ENCODE data around the gene PCDHGC4.

PCDHGC4 gene

GRCh38 chr5:141479776-141480175 lies 5.1 kb upstream of the PCDHGC4 start:
- TF ChIP-seq PATZ1 (CRISPR knock-in tag; IDR thresholded peaks at IDR 0.05; ENCODE audit: borderline replicate concordance) (no peak), BACH2 (CRISPR knock-in tag; IDR thresholded peaks at IDR 0.05; ENCODE audit: borderline replicate concordance) (no peak), CREB5 (CRISPR knock-in tag; IDR thresholded peaks at IDR 0.05; ENCODE audit: low read depth) (no peak), SNAI2 (CRISPR knock-in tag; IDR thresholded peaks at IDR 0.05) (no peak), CSRNP3 (CRISPR knock-in tag; IDR thresholded peaks at IDR 0.05) (no peak), PPARA (CRISPR knock-in tag; IDR thresholded peaks at IDR 0.05; ENCODE audit: borderline replicate concordance) (no peak), TCF4 (CRISPR knock-in tag; IDR thresholded peaks at IDR 0.05; ENCODE audit: borderline replicate concordance) (no peak), ISL1 (CRISPR knock-in tag; IDR thresholded peaks at IDR 0.05) (no peak), ESRRG (CRISPR knock-in tag; IDR thresholded peaks at IDR 0.05) (no peak), ZNF70 (CRISPR knock-in tag; IDR thresholded peaks at IDR 0.05) (no peak), TOX (CRISPR knock-in tag; IDR thresholded peaks at IDR 0.05; ENCODE audit: borderline replicate concordance) (no peak)

GRCh38 chr5:141483902-141484301 lies 928 bp upstream of the PCDHGC4 start:
- no peak for TF ChIP-seq OSR1 (CRISPR knock-in tag; IDR thresholded peaks at IDR 0.05)
- TF ChIP-seq GLIS3 (CRISPR knock-in tag; IDR thresholded peaks at IDR 0.05) = no peak
- no peak for TF ChIP-seq CREB5 (CRISPR knock-in tag; IDR thresholded peaks at IDR 0.05; ENCODE audit: low read depth)
- no peak for TF ChIP-seq SNAI2 (CRISPR knock-in tag; IDR thresholded peaks at IDR 0.05)
- no peak for TF ChIP-seq ZFP30 (CRISPR knock-in tag; IDR thresholded peaks at IDR 0.05)
- no peak for TF ChIP-seq PPARA (CRISPR knock-in tag; IDR thresholded peaks at IDR 0.05; ENCODE audit: borderline replicate concordance)
- no peak for TF ChIP-seq CSRNP3 (CRISPR knock-in tag; IDR thresholded peaks at IDR 0.05)
- no peak for TF ChIP-seq ZNF565 (CRISPR knock-in tag; conservative IDR thresholded peaks at IDR 0.05; ENCODE audit: low read depth)
- TF ChIP-seq POU6F1 (CRISPR knock-in tag; IDR thresholded peaks at IDR 0.05; ENCODE audit: borderline replicate concordance, low read depth) = no peak
- ATAC-seq = no peak

More at GRCh38 chr5:141479776-141480175, 5.1 kb upstream of the PCDHGC4 start:
- ATAC-seq = no peak

- TF ChIP-seq OSR1 (CRISPR knock-in tag; IDR thresholded peaks at IDR 0.05) = no peak
- TF ChIP-seq RARB (CRISPR knock-in tag; IDR thresholded peaks at IDR 0.05) = no peak
- TF ChIP-seq TSHZ2 (CRISPR knock-in tag; IDR thresholded peaks at IDR 0.05) = no peak
- no peak for TF ChIP-seq SNAI2 (CRISPR knock-in tag; IDR thresholded peaks at IDR 0.05)
- no peak for TF ChIP-seq POU6F1 (CRISPR knock-in tag; IDR thresholded peaks at IDR 0.05; ENCODE audit: borderline replicate concordance, low read depth)
- TF ChIP-seq ZC3H10 (CRISPR knock-in tag; IDR thresholded peaks at IDR 0.05) = no peak
- TF ChIP-seq CSDC2 (CRISPR knock-in tag; IDR thresholded peaks at IDR 0.05) = no peak
- TF ChIP-seq ZFP30 (CRISPR knock-in tag; IDR thresholded peaks at IDR 0.05) = no peak
- no peak for ATAC-seq
These were observed 555 bp upstream of the PCDHGC4 start for GRCh38 chr5:141484310-141484640.

Data from SK-N-SH treated with all-trans-retinoic acid at 6 μM for 48 hours (cell line).